ENCODE data around the gene LACTBL1. TPM values are rescaled to one million over a fixed set of nuclear protein-coding genes. Genes with fewer than 3 reads are reported as not detected.
"Not testable (repeated sequence)": the region's sequence is repeated elsewhere in the genome, so short reads cannot be mapped to it uniquely, and the experiment has no call there.

The LACTBL1 gene
- total RNA-seq, 1 donor from 2014 or later, result not detected

- no peak for DNase-seq (ENCODE audit: low read depth)
- Histone ChIP-seq H3K27me3 (ENCODE audit: control insufficient read depth, insufficient read depth, low read length) (no peaks in the 10 kb centered on the region), H3K4me3 (ENCODE audit: low read depth, low read length) (peak overlapping the region; percentile 52), H3K36me3 (ENCODE audit: control insufficient read depth, insufficient read depth, low read length) (no peaks in the 10 kb centered on the region)
- no peak for TF ChIP-seq CTCF (IDR thresholded peaks at IDR 0.05; ENCODE audit: insufficient read depth, low read length, poor library complexity, severe bottlenecking)
Observed at GRCh38 chr1:23018661-23019093, 46.0 kb upstream of the LACTBL1 start.

GRCh38 chr1:23013657-23014056 is 41.0 kb upstream of the LACTBL1 start:
- H3K36me3 ChIP-seq (ENCODE audit: control insufficient read depth, insufficient read depth, low read length), result no peaks in the 10 kb centered on the region
- H3K27me3 ChIP-seq (ENCODE audit: control insufficient read depth, insufficient read depth, low read length), result no peaks in the 10 kb centered on the region
- H3K4me3 ChIP-seq (ENCODE audit: low read depth, low read length), result no peak overlapping the region
- no peak for TF ChIP-seq CTCF (IDR thresholded peaks at IDR 0.05; ENCODE audit: insufficient read depth, low read length, poor library complexity, severe bottlenecking)
- DNase-seq (ENCODE audit: low read depth), result peak; percentile 82

GRCh38 chr1:23010025-23010424 is 37.4 kb upstream of the LACTBL1 start:
- not testable (repeated sequence) for H3K4me3 ChIP-seq (ENCODE audit: low read depth, low read length); H3K36me3 ChIP-seq (ENCODE audit: control insufficient read depth, insufficient read depth, low read length); H3K27me3 ChIP-seq (ENCODE audit: control insufficient read depth, insufficient read depth, low read length); DNase-seq (ENCODE audit: low read depth)

- TF ChIP-seq CTCF (IDR thresholded peaks at IDR 0.05; ENCODE audit: insufficient read depth, low read length, poor library complexity, severe bottlenecking), result no peak
- Histone ChIP-seq H3K4me3 (ENCODE audit: low read depth, low read length) (no peak overlapping the region), H3K27me3 (ENCODE audit: control insufficient read depth, insufficient read depth, low read length) (no peaks in the 10 kb centered on the region), H3K36me3 (ENCODE audit: control insufficient read depth, insufficient read depth, low read length) (no peaks in the 10 kb centered on the region)
- DNase-seq (ENCODE audit: low read depth), result no peak
Observed at GRCh38 chr1:23008901-23009300, 36.2 kb upstream of the LACTBL1 start.

GRCh38 chr1:23007106-23007505 is 34.4 kb upstream of the LACTBL1 start:
- no peaks in the 10 kb centered on the region for H3K36me3 ChIP-seq (ENCODE audit: control insufficient read depth, insufficient read depth, low read length)
- no peak for TF ChIP-seq CTCF (IDR thresholded peaks at IDR 0.05; ENCODE audit: insufficient read depth, low read length, poor library complexity, severe bottlenecking)
- no peak for DNase-seq (ENCODE audit: low read depth)
- H3K4me3 ChIP-seq (ENCODE audit: low read depth, low read length), result no peak overlapping the region
- H3K27me3 ChIP-seq (ENCODE audit: control insufficient read depth, insufficient read depth, low read length), result no peaks in the 10 kb centered on the region

GRCh38 chr1:23004769-23005168 is 32.1 kb upstream of the LACTBL1 start:
- not testable (repeated sequence) for H3K36me3 ChIP-seq (ENCODE audit: control insufficient read depth, insufficient read depth, low read length); H3K27me3 ChIP-seq (ENCODE audit: control insufficient read depth, insufficient read depth, low read length); H3K4me3 ChIP-seq (ENCODE audit: low read depth, low read length); DNase-seq (ENCODE audit: low read depth)

GRCh38 chr1:23004112-23004511 is 31.4 kb upstream of the LACTBL1 start:
- Histone ChIP-seq H3K36me3 (ENCODE audit: control insufficient read depth, insufficient read depth, low read length) (no peaks in the 10 kb centered on the region), H3K27me3 (ENCODE audit: control insufficient read depth, insufficient read depth, low read length) (no peaks in the 10 kb centered on the region), H3K4me3 (ENCODE audit: low read depth, low read length) (no peak overlapping the region)
- DNase-seq (ENCODE audit: low read depth), result no peak
- TF ChIP-seq CTCF (IDR thresholded peaks at IDR 0.05; ENCODE audit: insufficient read depth, low read length, poor library complexity, severe bottlenecking), result no peak

GRCh38 chr1:23002218-23002617 is 29.6 kb upstream of the LACTBL1 start:
- not testable (repeated sequence) for H3K36me3 ChIP-seq (ENCODE audit: control insufficient read depth, insufficient read depth, low read length); H3K27me3 ChIP-seq (ENCODE audit: control insufficient read depth, insufficient read depth, low read length); H3K4me3 ChIP-seq (ENCODE audit: low read depth, low read length); DNase-seq (ENCODE audit: low read depth)

- H3K27me3 ChIP-seq (ENCODE audit: control insufficient read depth, insufficient read depth, low read length); H3K36me3 ChIP-seq (ENCODE audit: control insufficient read depth, insufficient read depth, low read length); DNase-seq (ENCODE audit: low read depth); H3K4me3 ChIP-seq (ENCODE audit: low read depth, low read length): not testable (repeated sequence)
Observed at GRCh38 chr1:23000133-23000532, 27.5 kb upstream of the LACTBL1 start.

GRCh38 chr1:22997528-22997927 is 24.9 kb upstream of the LACTBL1 start:
- H3K4me3 ChIP-seq (ENCODE audit: low read depth, low read length); H3K27me3 ChIP-seq (ENCODE audit: control insufficient read depth, insufficient read depth, low read length); DNase-seq (ENCODE audit: low read depth); H3K36me3 ChIP-seq (ENCODE audit: control insufficient read depth, insufficient read depth, low read length): not testable (repeated sequence)

All from kidney epithelial cell (primary cell).